Measurements from ENCODE around the gene MAD1L1.

Gene MAD1L1

GRCh38 chr7:2199528-2199927 is 33.2 kb downstream of the MAD1L1 start:
- no peak for DNase-seq

- no peak for DNase-seq
Measured at GRCh38 chr7:2198760-2199159, 34.0 kb downstream of the MAD1L1 start.

- DNase-seq: no peak
Measured at GRCh38 chr7:2198206-2198605, 34.5 kb downstream of the MAD1L1 start.

GRCh38 chr7:2197436-2198155 is 35.1 kb downstream of the MAD1L1 start:
- no peak for DNase-seq

GRCh38 chr7:2196381-2197378 is 36.1 kb downstream of the MAD1L1 start:
- DNase-seq: no peak

GRCh38 chr7:2195400-2196246 is 37.1 kb downstream of the MAD1L1 start:
- no peak for DNase-seq

GRCh38 chr7:2193575-2194305 is 39.0 kb downstream of the MAD1L1 start:
- DNase-seq: no peak

GRCh38 chr7:2192831-2193534 is 39.8 kb downstream of the MAD1L1 start:
- DNase-seq: no peak

- DNase-seq: no peak
Measured at GRCh38 chr7:2191016-2191415, 41.7 kb downstream of the MAD1L1 start.

GRCh38 chr7:2190531-2190930 is 42.2 kb downstream of the MAD1L1 start:
- no peak for DNase-seq

- no peak for DNase-seq
Measured at GRCh38 chr7:2186166-2186565, 46.6 kb downstream of the MAD1L1 start.

- no peak for DNase-seq
Measured at GRCh38 chr7:2185715-2186114, 47.0 kb downstream of the MAD1L1 start.

- DNase-seq: no peak
Measured at GRCh38 chr7:2182461-2182860, 50.3 kb downstream of the MAD1L1 start.

GRCh38 chr7:2181077-2181854 is 51.5 kb downstream of the MAD1L1 start:
- DNase-seq: no peak

- DNase-seq: no peak
Measured at GRCh38 chr7:2180081-2180480, 52.7 kb downstream of the MAD1L1 start.

- no peak for DNase-seq
Measured at GRCh38 chr7:2175514-2175913, 57.2 kb downstream of the MAD1L1 start.

GRCh38 chr7:2175091-2175490 is 57.7 kb downstream of the MAD1L1 start:
- no peak for DNase-seq

- DNase-seq: no peak
Measured at GRCh38 chr7:2173189-2173827, 59.4 kb downstream of the MAD1L1 start.

GRCh38 chr7:2172311-2173188 is 60.2 kb downstream of the MAD1L1 start:
- DNase-seq: no peak
